GM23338 (cell line): Measurements from ENCODE around the gene MAN1C1. TPM values are rescaled to one million over a fixed set of nuclear protein-coding genes. Genes with fewer than 3 reads are reported as not detected.

Experiments
- ATAC-seq: fragments of 200-7000 bp; cut with Tn5 transposase; 3 replicates; pipeline ENCODE4 v1.9.1; 2020
- DNase-seq: peaks from one replicate; pipeline ENCODE4 v3.0.0-alpha.2; 2015; ENCODE audit warnings: low spot score
- H2AFZ ChIP-seq: fragments of 200-600 bp; sonication (generic); 2 replicates; pipeline ENCODE4 v1.8.0; 2016; ENCODE audit warnings: antibody characterized with exemption, mild to moderate bottlenecking, moderate library complexity
- H3F3A ChIP-seq: fragments of 200-600 bp; sonication (generic); replicated peaks from 2 replicates; pipeline ENCODE4 v1.8.0; 2017; ENCODE audit warnings: antibody characterized with exemption, mixed run types, low read depth
- H3K27ac ChIP-seq: fragments of 200-600 bp; sonication (generic); 2 replicates; pipeline ENCODE4 v1.6.1; 2016; ENCODE audit warnings: low read depth
- H3K27me3 ChIP-seq: fragments of 200-600 bp; sonication (generic); 2 replicates; pipeline ENCODE4 v1.8.0; 2016; ENCODE audit warnings: mild to moderate bottlenecking, mixed run types, moderate library complexity; ENCODE audit not compliant: insufficient read depth
- H3K36me3 ChIP-seq: fragments of 200-600 bp; sonication (generic); 2 replicates; pipeline ENCODE4 v1.8.0; 2016; ENCODE audit warnings: mild to moderate bottlenecking; ENCODE audit not compliant: insufficient read depth
- H3K4me1 ChIP-seq: fragments of 200-600 bp; sonication (generic); 2 replicates; pipeline ENCODE4 v1.8.0; 2016; ENCODE audit warnings: mild to moderate bottlenecking, moderate library complexity; ENCODE audit not compliant: insufficient read depth
- H3K4me2 ChIP-seq: fragments of 200-600 bp; sonication (generic); 2 replicates; pipeline ENCODE4 v1.7.1; 2017; ENCODE audit warnings: mixed run types
- H3K4me3 ChIP-seq: fragments of 200-600 bp; sonication (generic); 2 replicates; pipeline ENCODE4 v1.6.1; 2016; ENCODE audit warnings: mixed run types
- H3K79me2 ChIP-seq: fragments of 200-600 bp; sonication (generic); replicated peaks from 2 replicates; pipeline ENCODE4 v1.8.0; 2017; ENCODE audit warnings: mild to moderate bottlenecking; ENCODE audit not compliant: insufficient read depth
- H3K9me2 ChIP-seq: fragments of 200-600 bp; sonication (generic); 2 replicates; pipeline ENCODE4 v1.8.0; 2017; ENCODE audit not compliant: insufficient read depth
- H4K20me1 ChIP-seq: fragments of 200-600 bp; sonication (generic); replicated peaks from 2 replicates; pipeline ENCODE4 v1.8.0; 2017; ENCODE audit warnings: mild to moderate bottlenecking; ENCODE audit not compliant: insufficient read depth
- H3K27ac Mint-ChIP-seq: 2 replicates; pipeline ENCODE4 v1.8.0; 2020; ENCODE audit warnings: inconsistent platforms, mild to moderate bottlenecking, moderate library complexity, mixed read lengths
- H3K27me3 Mint-ChIP-seq: 3 replicates; pipeline ENCODE4 v1.8.0; 2022; ENCODE audit warnings: low read depth, mild to moderate bottlenecking, moderate library complexity, mixed read lengths, inconsistent platforms; ENCODE audit not compliant: insufficient read depth, poor library complexity
- H3K36me3 Mint-ChIP-seq: 3 replicates; pipeline ENCODE4 v1.8.0; 2021; ENCODE audit warnings: low read depth, mild to moderate bottlenecking, inconsistent platforms, moderate library complexity, mixed read lengths
- H3K4me1 Mint-ChIP-seq: 3 replicates; pipeline ENCODE4 v1.8.0; 2020; ENCODE audit warnings: mild to moderate bottlenecking, inconsistent platforms, mixed read lengths
- H3K4me3 Mint-ChIP-seq: 3 replicates; pipeline ENCODE4 v1.8.0; 2021; ENCODE audit warnings: moderate library complexity, mild to moderate bottlenecking, inconsistent platforms, mixed read lengths
- H3K9me3 Mint-ChIP-seq: 3 replicates; pipeline ENCODE4 v1.8.0; 2020; ENCODE audit warnings: moderate library complexity, mild to moderate bottlenecking, inconsistent platforms, mixed read lengths
- CREB1 ChIP-seq: fragments of 250-450 bp; sonication (Bioruptor Pico); IDR thresholded peaks from 2 replicates; pipeline ENCODE4 v1.5.0; 2020; ENCODE audit warnings: low read depth, mild to moderate bottlenecking, moderate library complexity
- CTCF ChIP-seq, 2 experiments: fragments of 200-600 bp in 1 of 2; sonication (generic) in 1 of 2; conservative IDR thresholded peaks; 2 replicates each; pipeline versions ENCODE4 v1.5.1 to v1.6.1; 2016 to 2017; ENCODE audit warnings: antibody characterized with exemption in 2 of 2, low read depth in 2 of 2, mild to moderate bottlenecking in 2 of 2, moderate library complexity in 1 of 2
- EZH2 ChIP-seq: fragments of 200-600 bp; sonication (generic); IDR thresholded peaks from one replicate; pipeline ENCODE4 v1.8.0; 2017; ENCODE audit warnings: antibody characterized with exemption, mild to moderate bottlenecking, low read depth; ENCODE audit not compliant: unreplicated experiment
- EZH2phosphoT487 ChIP-seq: fragments of 200-600 bp; sonication (generic); IDR thresholded peaks from one replicate; pipeline ENCODE4 v1.8.1; 2018; ENCODE audit warnings: antibody characterized with exemption; ENCODE audit not compliant: unreplicated experiment
- JUNB ChIP-seq: IDR thresholded peaks from one replicate; pipeline ENCODE4 v1.6.1; 2016; ENCODE audit warnings: antibody characterized with exemption; ENCODE audit not compliant: unreplicated experiment
- NANOG ChIP-seq: IDR thresholded peaks from 2 replicates; pipeline ENCODE4 v1.6.1; 2016; ENCODE audit warnings: antibody characterized with exemption, borderline replicate concordance
- POLR2AphosphoS5 ChIP-seq: IDR thresholded peaks from 2 replicates; pipeline ENCODE4 v1.6.1; 2016; ENCODE audit warnings: antibody characterized with exemption, low read depth
- STAT1 ChIP-seq: IDR thresholded peaks from one replicate; pipeline ENCODE4 v1.6.1; 2016; ENCODE audit warnings: antibody characterized with exemption; ENCODE audit not compliant: unreplicated experiment
- ZNF114 ChIP-seq: fragments of 250-450 bp; sonication (Bioruptor Pico); IDR thresholded peaks from 2 replicates; pipeline ENCODE4 v1.5.0; 2020; ENCODE audit warnings: mild to moderate bottlenecking, moderate library complexity
- ZNF331 ChIP-seq: fragments of 250-450 bp; sonication (Bioruptor Pico); IDR thresholded peaks from 2 replicates; pipeline ENCODE4 v1.5.0; 2020; ENCODE audit warnings: low read depth, mild to moderate bottlenecking, moderate library complexity
- polyA plus RNA-seq: library from polyadenylated mRNA; unstranded; fragments of >200 nt; fragmentation: Nextera tagmentation; extraction: Ambion mirVana; gene quantifications from 2 replicates; pipeline ENCODE4 v1.2.1, GENCODE V29; 2016
- total RNA-seq: library from RNA; depleted of rRNA; stranded (reverse); fragments of >200 nt; shearing (Covaris generic); gene quantifications from 2 replicates; pipeline ENCODE4 v1.2.3, GENCODE V29; 2014
- TF ChIP-seq, protein P1 (sequence below): fragments of 250-450 bp; sonication (Bioruptor Pico); IDR thresholded peaks from 2 replicates; pipeline ENCODE4 v1.5.0; 2020; ENCODE audit warnings: mild to moderate bottlenecking, moderate library complexity
- TF ChIP-seq, protein P2 (sequence below): IDR thresholded peaks from 2 replicates; pipeline ENCODE4 v1.6.1; 2016; ENCODE audit warnings: antibody characterized with exemption
- TF ChIP-seq, protein P3 (sequence below): IDR thresholded peaks from one replicate; pipeline ENCODE4 v1.6.1; 2018; ENCODE audit warnings: antibody characterized with exemption; ENCODE audit not compliant: unreplicated experiment

The MAN1C1 gene
- total and polyA plus RNA-seq, 2 experiments from 2014 or later = 5.4 to 13.6 TPM

- H3F3A ChIP-seq = 0 out of 2 replicates have a peak, but pooled peaks cover 3% of the 10 kb centered on the region
- H3K79me2 ChIP-seq = no peaks in the 10 kb centered on the region
- no peaks in the 10 kb centered on the region for H4K20me1 ChIP-seq
- H3K9me3 Mint-ChIP-seq = no peaks in the 10 kb centered on the region
- H3K36me3 Mint-ChIP-seq = no peaks in the 10 kb centered on the region
- peak overlapping the region; percentile 78; the same call in 1 of the 2 replicates for H3K27ac Mint-ChIP-seq
- H3K9me2 ChIP-seq = no peaks in the 10 kb centered on the region
- ATAC-seq (peak; percentile 63), DNase-seq (peak; percentile 86)
- peak overlapping the region; percentile 70; the same call in 1 of the 2 replicates for H3K27ac ChIP-seq
- TF ChIP-seq, protein P1, sequence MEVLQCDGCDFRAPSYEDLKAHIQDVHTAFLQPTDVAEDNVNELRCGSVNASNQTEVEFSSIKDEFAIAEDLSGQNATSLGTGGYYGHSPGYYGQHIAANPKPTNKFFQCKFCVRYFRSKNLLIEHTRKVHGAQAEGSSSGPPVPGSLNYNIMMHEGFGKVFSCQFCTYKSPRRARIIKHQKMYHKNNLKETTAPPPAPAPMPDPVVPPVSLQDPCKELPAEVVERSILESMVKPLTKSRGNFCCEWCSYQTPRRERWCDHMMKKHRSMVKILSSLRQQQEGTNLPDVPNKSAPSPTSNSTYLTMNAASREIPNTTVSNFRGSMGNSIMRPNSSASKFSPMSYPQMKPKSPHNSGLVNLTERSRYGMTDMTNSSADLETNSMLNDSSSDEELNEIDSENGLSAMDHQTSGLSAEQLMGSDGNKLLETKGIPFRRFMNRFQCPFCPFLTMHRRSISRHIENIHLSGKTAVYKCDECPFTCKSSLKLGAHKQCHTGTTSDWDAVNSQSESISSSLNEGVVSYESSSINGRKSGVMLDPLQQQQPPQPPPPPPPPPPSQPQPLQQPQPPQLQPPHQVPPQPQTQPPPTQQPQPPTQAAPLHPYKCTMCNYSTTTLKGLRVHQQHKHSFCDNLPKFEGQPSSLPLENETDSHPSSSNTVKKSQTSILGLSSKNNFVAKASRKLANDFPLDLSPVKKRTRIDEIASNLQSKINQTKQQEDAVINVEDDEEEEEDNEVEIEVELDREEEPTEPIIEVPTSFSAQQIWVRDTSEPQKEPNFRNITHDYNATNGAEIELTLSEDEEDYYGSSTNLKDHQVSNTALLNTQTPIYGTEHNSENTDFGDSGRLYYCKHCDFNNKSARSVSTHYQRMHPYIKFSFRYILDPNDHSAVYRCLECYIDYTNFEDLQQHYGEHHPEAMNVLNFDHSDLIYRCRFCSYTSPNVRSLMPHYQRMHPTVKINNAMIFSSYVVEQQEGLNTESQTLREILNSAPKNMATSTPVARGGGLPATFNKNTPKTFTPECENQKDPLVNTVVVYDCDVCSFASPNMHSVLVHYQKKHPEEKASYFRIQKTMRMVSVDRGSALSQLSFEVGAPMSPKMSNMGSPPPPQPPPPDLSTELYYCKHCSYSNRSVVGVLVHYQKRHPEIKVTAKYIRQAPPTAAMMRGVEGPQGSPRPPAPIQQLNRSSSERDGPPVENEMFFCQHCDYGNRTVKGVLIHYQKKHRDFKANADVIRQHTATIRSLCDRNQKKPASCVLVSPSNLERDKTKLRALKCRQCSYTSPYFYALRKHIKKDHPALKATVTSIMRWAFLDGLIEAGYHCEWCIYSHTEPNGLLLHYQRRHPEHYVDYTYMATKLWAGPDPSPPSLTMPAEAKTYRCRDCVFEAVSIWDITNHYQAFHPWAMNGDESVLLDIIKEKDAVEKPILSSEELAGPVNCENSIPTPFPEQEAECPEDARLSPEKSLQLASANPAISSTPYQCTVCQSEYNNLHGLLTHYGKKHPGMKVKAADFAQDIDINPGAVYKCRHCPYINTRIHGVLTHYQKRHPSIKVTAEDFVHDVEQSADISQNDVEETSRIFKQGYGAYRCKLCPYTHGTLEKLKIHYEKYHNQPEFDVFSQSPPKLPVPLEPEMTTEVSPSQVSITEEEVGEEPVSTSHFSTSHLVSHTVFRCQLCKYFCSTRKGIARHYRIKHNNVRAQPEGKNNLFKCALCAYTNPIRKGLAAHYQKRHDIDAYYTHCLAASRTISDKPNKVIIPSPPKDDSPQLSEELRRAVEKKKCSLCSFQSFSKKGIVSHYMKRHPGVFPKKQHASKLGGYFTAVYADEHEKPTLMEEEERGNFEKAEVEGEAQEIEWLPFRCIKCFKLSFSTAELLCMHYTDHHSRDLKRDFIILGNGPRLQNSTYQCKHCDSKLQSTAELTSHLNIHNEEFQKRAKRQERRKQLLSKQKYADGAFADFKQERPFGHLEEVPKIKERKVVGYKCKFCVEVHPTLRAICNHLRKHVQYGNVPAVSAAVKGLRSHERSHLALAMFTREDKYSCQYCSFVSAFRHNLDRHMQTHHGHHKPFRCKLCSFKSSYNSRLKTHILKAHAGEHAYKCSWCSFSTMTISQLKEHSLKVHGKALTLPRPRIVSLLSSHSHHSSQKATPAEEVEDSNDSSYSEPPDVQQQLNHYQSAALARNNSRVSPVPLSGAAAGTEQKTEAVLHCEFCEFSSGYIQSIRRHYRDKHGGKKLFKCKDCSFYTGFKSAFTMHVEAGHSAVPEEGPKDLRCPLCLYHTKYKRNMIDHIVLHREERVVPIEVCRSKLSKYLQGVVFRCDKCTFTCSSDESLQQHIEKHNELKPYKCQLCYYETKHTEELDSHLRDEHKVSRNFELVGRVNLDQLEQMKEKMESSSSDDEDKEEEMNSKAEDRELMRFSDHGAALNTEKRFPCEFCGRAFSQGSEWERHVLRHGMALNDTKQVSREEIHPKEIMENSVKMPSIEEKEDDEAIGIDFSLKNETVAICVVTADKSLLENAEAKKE (CRISPR knock-in tag) = no peak
- TF ChIP-seq CREB1 (no peak), NANOG (no peak), STAT1 (no peak), EZH2phosphoT487 (no peak), CTCF (conservative IDR thresholded peaks at IDR 0.05; ENCODE audit: low read depth in 2 of 2) (no peak), ZNF114 (CRISPR knock-in tag) (no peak), JUNB (no peak), EZH2 (no peak), ZNF331 (no peak), POLR2AphosphoS5 (no peak)
- TF ChIP-seq, protein P2, sequence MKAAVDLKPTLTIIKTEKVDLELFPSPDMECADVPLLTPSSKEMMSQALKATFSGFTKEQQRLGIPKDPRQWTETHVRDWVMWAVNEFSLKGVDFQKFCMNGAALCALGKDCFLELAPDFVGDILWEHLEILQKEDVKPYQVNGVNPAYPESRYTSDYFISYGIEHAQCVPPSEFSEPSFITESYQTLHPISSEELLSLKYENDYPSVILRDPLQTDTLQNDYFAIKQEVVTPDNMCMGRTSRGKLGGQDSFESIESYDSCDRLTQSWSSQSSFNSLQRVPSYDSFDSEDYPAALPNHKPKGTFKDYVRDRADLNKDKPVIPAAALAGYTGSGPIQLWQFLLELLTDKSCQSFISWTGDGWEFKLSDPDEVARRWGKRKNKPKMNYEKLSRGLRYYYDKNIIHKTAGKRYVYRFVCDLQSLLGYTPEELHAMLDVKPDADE = no peak
- TF ChIP-seq, protein P3, sequence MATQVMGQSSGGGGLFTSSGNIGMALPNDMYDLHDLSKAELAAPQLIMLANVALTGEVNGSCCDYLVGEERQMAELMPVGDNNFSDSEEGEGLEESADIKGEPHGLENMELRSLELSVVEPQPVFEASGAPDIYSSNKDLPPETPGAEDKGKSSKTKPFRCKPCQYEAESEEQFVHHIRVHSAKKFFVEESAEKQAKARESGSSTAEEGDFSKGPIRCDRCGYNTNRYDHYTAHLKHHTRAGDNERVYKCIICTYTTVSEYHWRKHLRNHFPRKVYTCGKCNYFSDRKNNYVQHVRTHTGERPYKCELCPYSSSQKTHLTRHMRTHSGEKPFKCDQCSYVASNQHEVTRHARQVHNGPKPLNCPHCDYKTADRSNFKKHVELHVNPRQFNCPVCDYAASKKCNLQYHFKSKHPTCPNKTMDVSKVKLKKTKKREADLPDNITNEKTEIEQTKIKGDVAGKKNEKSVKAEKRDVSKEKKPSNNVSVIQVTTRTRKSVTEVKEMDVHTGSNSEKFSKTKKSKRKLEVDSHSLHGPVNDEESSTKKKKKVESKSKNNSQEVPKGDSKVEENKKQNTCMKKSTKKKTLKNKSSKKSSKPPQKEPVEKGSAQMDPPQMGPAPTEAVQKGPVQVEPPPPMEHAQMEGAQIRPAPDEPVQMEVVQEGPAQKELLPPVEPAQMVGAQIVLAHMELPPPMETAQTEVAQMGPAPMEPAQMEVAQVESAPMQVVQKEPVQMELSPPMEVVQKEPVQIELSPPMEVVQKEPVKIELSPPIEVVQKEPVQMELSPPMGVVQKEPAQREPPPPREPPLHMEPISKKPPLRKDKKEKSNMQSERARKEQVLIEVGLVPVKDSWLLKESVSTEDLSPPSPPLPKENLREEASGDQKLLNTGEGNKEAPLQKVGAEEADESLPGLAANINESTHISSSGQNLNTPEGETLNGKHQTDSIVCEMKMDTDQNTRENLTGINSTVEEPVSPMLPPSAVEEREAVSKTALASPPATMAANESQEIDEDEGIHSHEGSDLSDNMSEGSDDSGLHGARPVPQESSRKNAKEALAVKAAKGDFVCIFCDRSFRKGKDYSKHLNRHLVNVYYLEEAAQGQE = no peak
- H3K4me2 ChIP-seq = peak overlapping the region; percentile 39; the same call in 1 of the 2 replicates
- H3K36me3 ChIP-seq = no peaks in the 10 kb centered on the region
- H3K4me1 Mint-ChIP-seq = peaks cover 67% of the 10 kb centered on the region
- peak overlapping the region; percentile 11; the same call in 1 of the 2 replicates for H2AFZ ChIP-seq
- peaks cover 53% of the 10 kb centered on the region for H3K4me1 ChIP-seq
- no peaks in the 10 kb centered on the region for H3K27me3 ChIP-seq
- H3K4me3 Mint-ChIP-seq = no peak overlapping the region; the same call in 2 of the 3 replicates
- H3K4me3 ChIP-seq = no peak overlapping the region
- peaks cover 10% of the 10 kb centered on the region for H3K27me3 Mint-ChIP-seq
Observed at GRCh38 chr1:25702101-25702775, 85.6 kb downstream of the MAN1C1 start.
